Thyroid gland (tissue), 4 donors: ENCODE data around the gene MGAT5B.

Experiments used
- CTCF ChIP-seq, 6 experiments: fragments of 200-600 bp in 3 of 6; fragments of 450-650 bp in 3 of 6; sonication (generic) in 3 of 6; IDR thresholded peaks; one replicate each; pipeline ENCODE4 v1.5.1; 2016 to 2019; ENCODE audit warnings: antibody characterized with exemption in 6 of 6, mild to moderate bottlenecking in 2 of 6, inconsistent platforms in 1 of 6, moderate library complexity in 1 of 6
- POLR2A ChIP-seq, 2 donors: fragments of 450-650 bp; IDR thresholded peaks; one replicate each; pipeline ENCODE4 v1.6.1; 2017; ENCODE audit warnings: antibody characterized with exemption in 2 of 2, mild to moderate bottlenecking in 2 of 2, moderate library complexity in 1 of 2

GRCh38 chr17:76996741-76997694 lies 128.8 kb downstream of the MGAT5B start:
- no peak for TF ChIP-seq CTCF (IDR thresholded peaks at IDR 0.05)
- TF ChIP-seq POLR2A (IDR thresholded peaks at IDR 0.05) = no peak
